Naive B cell (primary cell): Measurements from ENCODE around the gene RNU1-3. TPM values are rescaled to one million over a fixed set of nuclear protein-coding genes. Genes with fewer than 3 reads are reported as not detected.
A peak's percentile ranks its signal among the peaks of the same experiment; 100 is the strongest.
"Not testable (repeated sequence)": the region's sequence is repeated elsewhere in the genome, so short reads cannot be mapped to it uniquely, and the experiment has no call there.

Experiments
- ATAC-seq, 2 donors: fragments of 150-1000 bp; cut with Tn5 transposase; 2 replicates each; pipeline ENCODE4 v1.10.0; 2021; ENCODE audit warnings: low read depth in 2 of 2, mild to moderate bottlenecking in 2 of 2, moderate library complexity in 2 of 2
- DNase-seq: peaks from one replicate; pipeline ENCODE4 v3.0.0; 2022
- H3K27ac Mint-ChIP-seq, 6 donors: one replicate each; pipeline ENCODE4 v1.8.0; 2020 to 2022; ENCODE audit warnings: mild to moderate bottlenecking in 6 of 6, mixed read lengths in 6 of 6, moderate library complexity in 5 of 6, inconsistent platforms in 2 of 6
- H3K27me3 Mint-ChIP-seq, 3 donors: one replicate each; pipeline ENCODE4 v1.8.0; 2021 to 2022; ENCODE audit warnings: mixed read lengths in 3 of 3, mild to moderate bottlenecking in 1 of 3
- H3K36me3 Mint-ChIP-seq, 2 donors: one replicate each; pipeline ENCODE4 v1.8.0; 2020 to 2022; ENCODE audit warnings: mixed read lengths in 2 of 2, inconsistent platforms in 1 of 2, mild to moderate bottlenecking in 1 of 2
- H3K4me1 Mint-ChIP-seq, 3 donors: one replicate each; pipeline ENCODE4 v1.8.0; 2020 to 2022; ENCODE audit warnings: mixed read lengths in 3 of 3, inconsistent platforms in 1 of 3, mild to moderate bottlenecking in 1 of 3, moderate library complexity in 1 of 3
- H3K4me3 Mint-ChIP-seq, 8 donors: one replicate each; pipeline ENCODE4 v1.8.0; 2020 to 2022; ENCODE audit warnings: mild to moderate bottlenecking in 8 of 8, mixed read lengths in 8 of 8, moderate library complexity in 8 of 8, inconsistent platforms in 2 of 8
- H3K9me3 Mint-ChIP-seq, 7 donors: one replicate each; pipeline ENCODE4 v1.8.0; 2020 to 2022; ENCODE audit warnings: mixed read lengths in 7 of 7, mild to moderate bottlenecking in 5 of 7, inconsistent platforms in 2 of 7, moderate library complexity in 1 of 7
- polyA plus RNA-seq, 6 donors: library from polyadenylated mRNA; unstranded; fragments of 300-500 nt; fragmentation: Illumina TruSeq; gene quantifications; one replicate each; pipeline ENCODE4 v1.2.3, GENCODE V29; 2021; ENCODE audit warnings: low read depth in 6 of 6

Gene RNU1-3
- polyA plus RNA-seq, 6 donors from 2014 or later = 27.4 to 56.9 (median 45.9) TPM; not detected in 2

DNA sequence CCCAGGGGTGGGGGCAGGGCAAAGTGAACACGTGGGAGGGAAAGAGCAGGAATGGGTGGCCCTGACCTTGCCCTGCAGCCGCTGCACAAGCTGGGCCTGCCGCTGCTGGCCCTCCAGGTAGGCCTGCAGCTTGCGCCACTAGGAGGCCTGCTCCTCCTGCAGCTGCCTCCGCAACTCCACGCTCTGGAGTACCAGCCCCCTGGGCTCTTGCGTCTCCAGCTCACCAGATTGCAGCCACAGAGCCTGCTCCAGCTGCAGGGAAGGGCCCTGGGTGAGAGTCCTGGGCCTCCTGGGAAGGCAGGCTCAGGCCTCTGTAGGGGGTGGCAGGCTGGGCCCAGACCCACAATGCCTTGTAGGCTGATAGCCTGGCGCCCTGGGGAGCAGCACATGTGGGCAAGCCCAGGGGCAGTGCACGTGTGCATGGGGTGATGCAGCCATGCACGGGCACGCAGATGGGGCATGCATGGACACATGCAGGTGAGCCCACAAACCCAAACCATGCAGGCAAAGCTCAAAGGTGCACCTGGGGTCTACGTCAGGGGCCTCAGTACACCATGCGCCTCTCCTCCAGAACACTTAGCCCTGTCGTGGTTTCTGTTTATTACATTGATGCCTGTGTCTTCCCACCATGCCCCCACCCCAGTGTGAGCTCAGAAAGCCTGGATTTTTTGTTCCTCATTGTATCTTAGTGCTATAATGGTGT lies 9.6 kb downstream of the RNU1-3 start:
- not testable (repeated sequence) for ATAC-seq, H3K4me3 Mint-ChIP-seq, DNase-seq, H3K36me3 Mint-ChIP-seq, H3K4me1 Mint-ChIP-seq, H3K27me3 Mint-ChIP-seq, H3K9me3 Mint-ChIP-seq, H3K27ac Mint-ChIP-seq

DNA sequence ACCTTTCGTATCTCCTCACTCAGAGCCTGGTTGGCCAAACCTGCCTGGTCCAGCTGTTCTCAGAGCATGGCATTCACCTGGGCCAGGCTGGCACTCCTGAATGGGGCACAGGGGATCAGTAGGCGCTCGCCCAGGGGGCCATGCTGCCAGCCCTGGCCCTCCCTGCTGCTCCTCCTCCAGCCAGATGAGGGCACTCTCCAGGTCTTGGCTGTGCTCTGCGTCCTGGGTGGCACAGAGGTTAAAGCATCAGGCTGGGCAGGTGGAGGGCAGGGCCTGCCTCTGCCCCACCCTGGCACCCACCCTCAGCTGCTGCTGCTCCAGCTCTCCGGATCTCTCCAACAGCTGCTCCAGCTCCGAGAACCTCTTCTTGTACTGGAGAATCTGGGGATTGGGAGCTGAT lies 10.2 kb downstream of the RNU1-3 start:
- H3K9me3 Mint-ChIP-seq, H3K27me3 Mint-ChIP-seq: not testable (repeated sequence)

DNA sequence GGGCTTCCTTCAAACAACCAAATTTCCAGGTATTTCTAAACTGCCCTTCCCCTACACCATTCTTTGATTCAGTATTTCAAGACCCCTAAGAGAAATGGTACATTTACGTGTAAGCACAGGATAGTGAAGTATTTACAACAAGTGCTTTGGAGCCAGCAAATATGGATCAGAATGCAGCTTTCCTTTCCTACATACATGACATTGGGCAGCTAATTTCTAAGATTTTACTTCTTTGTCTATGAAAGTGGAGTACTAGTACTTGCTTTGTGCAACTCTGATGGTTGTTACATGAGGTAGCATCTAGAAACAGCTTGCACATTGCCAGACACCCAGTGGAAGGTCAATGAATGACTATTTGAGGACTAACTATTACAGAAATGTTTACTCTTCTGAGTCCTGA lies 15.2 kb downstream of the RNU1-3 start:
- not testable (repeated sequence) for H3K4me3 Mint-ChIP-seq, H3K9me3 Mint-ChIP-seq, ATAC-seq, H3K27me3 Mint-ChIP-seq, H3K4me1 Mint-ChIP-seq, DNase-seq, H3K36me3 Mint-ChIP-seq, H3K27ac Mint-ChIP-seq

More for the DNA sequence above, 10.2 kb downstream of the RNU1-3 start:
- H3K27ac Mint-ChIP-seq, H3K4me1 Mint-ChIP-seq, DNase-seq, H3K36me3 Mint-ChIP-seq, H3K4me3 Mint-ChIP-seq: not testable (repeated sequence)
- peak; percentile 65 to 74 for ATAC-seq

DNA sequence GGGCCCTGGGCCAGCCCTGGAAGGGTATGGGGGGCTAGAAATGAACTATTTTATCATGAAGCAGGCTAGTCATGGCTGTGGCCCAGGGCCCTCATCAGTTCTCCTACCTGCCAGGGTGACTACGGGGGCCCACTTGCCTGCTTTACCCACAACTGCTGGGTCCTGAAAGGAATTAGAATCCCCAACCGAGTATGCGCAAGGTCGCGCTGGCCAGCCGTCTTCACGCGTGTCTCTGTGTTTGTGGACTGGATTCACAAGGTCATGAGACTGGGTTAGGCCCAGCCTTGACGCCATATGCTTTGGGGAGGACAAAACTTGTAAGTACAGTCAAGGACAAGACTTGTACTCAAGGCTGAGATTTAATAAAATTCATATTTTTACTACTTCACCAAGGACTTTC lies 16.8 kb downstream of the RNU1-3 start:
- not testable (repeated sequence) for H3K9me3 Mint-ChIP-seq, H3K27me3 Mint-ChIP-seq, ATAC-seq, DNase-seq, H3K36me3 Mint-ChIP-seq, H3K4me3 Mint-ChIP-seq, H3K27ac Mint-ChIP-seq, H3K4me1 Mint-ChIP-seq

DNA sequence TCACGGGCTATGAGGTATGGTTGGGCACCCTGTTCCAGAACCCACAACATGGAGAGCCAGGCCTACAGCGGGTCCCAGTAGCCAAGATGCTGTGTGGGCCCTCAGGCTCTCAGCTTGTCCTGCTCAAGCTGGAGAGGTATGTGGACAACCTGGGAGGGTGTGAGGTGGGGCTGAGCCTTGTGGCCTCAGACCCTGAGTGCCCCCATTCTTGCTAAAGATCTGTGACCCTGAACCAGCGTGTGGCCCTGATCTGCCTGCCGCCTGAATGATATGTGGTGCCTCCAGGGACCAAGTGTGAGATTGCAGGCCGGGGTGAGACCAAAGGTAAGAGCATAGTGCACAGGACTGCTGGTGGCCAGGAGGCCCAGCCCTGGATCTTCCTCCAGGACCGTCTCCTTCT lies 17.4 kb downstream of the RNU1-3 start:
- not testable (repeated sequence) for H3K4me1 Mint-ChIP-seq, ATAC-seq, H3K27ac Mint-ChIP-seq, H3K9me3 Mint-ChIP-seq, H3K36me3 Mint-ChIP-seq, H3K4me3 Mint-ChIP-seq, DNase-seq, H3K27me3 Mint-ChIP-seq

DNA sequence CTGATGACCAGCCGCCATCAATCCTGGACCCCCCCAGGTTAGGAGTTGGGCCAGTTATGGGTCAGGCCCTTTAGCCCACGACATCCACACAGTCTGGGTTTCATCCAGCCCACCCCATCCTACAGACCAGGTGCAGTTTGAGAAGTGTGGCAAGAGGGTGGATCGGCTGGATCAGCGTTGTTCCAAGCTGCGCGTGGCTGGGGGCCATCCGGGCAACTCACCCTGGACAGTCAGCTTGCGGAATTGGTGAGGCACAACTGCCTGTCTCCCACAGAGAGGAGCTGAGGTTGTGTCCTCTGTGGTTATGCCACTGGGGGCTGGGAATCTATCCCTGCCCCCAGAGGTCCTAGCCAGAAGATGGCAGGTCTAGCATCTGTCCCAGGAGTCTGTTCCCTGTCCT lies 18.0 kb downstream of the RNU1-3 start:
- H3K27ac Mint-ChIP-seq, H3K9me3 Mint-ChIP-seq, H3K4me1 Mint-ChIP-seq, H3K27me3 Mint-ChIP-seq, ATAC-seq, DNase-seq, H3K36me3 Mint-ChIP-seq: not testable (repeated sequence)
- H3K4me3 Mint-ChIP-seq = peak overlapping the region in 2 of 8 donors; percentile 51 to 52

DNA sequence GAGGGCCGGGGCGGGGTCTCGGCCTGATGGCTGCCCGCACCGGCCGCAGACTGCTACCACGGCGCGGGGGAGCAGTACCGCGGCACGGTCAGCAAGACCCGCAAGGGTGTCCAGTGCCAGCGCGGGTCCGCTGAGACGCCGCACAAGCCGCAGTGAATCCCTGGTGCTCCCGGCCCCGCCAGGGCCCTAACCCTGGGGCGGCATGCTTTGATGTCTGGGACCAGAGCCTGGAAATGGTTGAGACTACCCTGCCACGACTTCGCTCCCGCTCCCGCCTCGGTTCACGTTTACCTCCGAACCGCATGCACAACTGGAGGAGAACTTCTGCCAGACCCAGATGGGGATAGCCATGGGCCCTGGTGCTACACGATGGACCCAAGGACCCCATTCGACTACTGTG lies 18.5 kb downstream of the RNU1-3 start:
- ATAC-seq, H3K27ac Mint-ChIP-seq, H3K4me1 Mint-ChIP-seq, DNase-seq, H3K9me3 Mint-ChIP-seq, H3K36me3 Mint-ChIP-seq, H3K27me3 Mint-ChIP-seq: not testable (repeated sequence)
- H3K4me3 Mint-ChIP-seq = peak overlapping the region in 4 of 8 donors; percentile 29 to 55 (median 52)

DNA sequence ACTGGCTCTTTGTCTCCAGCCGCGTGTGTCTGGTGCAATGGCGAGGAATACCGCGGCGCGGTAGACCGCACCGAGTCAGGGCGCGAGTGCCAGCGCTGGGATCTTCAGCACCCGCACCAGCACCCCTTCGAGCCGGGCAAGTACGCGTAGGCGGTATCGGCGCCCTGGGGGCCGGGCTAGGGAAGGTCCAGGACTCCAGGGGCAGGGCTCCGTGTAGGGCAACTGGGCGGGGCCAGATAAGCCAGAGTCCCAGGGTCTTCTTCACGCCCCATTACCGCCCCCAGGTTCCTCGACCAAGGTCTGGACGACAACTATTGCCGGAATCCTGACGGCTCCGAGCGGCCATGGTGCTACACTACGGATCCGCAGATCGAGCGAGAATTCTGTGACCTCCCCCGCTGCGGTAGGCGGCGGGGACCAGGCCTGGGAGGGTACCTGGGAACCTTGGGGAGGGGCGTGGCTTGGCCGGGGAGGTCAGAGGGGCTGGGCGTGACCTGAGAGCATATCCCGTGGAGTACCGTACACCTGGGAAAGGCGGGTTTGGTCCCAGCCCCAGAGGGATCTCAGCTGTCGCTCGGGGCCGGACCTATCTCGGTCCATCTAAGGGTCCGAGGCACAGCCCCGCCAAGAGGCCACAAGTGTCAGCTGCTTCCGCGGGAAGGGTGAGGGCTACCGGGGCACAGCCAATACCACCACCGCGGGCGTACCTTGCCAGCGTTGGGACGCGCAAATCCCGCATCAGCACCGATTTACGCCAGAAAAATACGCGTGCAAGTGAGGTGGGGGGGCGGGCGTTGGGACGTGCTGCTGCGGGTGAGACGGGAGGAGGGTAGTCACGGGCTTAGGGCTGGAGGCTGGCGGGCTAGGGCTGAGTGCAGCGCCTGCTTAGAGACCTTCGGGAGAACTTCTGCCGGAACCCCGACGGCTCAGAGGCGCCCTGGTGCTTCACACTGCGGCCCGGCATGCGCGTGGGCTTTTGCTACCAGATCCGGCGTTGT lies 19.3 kb downstream of the RNU1-3 start:
- DNase-seq = peak; percentile 32
- H3K27me3 Mint-ChIP-seq, H3K9me3 Mint-ChIP-seq, H3K4me1 Mint-ChIP-seq, H3K36me3 Mint-ChIP-seq: not testable (repeated sequence)
- ATAC-seq = peak; percentile 11 to 15
- Mint-ChIP-seq H3K4me3 (peak overlapping the region in 7 of 8 donors; percentile 55 to 85 (median 75)), H3K27ac (peak overlapping the region in 1 of 6 donors; percentile 52)

DNA sequence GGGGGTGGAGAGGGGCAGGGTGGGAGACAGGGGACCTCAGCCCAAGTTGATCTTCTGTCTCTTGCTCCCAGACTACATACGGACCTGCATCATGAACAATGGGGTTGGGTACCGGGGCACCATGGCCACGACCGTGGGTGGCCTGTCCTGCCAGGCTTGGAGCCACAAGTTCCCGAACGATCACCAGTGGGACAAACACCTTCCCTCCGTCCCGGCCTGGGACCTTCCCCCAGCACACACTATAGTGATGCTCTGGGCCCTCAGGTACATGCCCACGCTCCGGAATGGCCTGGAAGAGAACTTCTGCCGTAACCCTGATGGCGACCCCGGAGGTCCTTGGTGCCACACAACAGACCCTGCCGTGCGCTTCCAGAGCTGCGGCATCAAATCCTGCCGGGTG lies 20.0 kb downstream of the RNU1-3 start:
- H3K4me3 Mint-ChIP-seq = peak overlapping the region in 3 of 8 donors; percentile 46 to 72 (median 68)
- not testable (repeated sequence) for H3K9me3 Mint-ChIP-seq, ATAC-seq, H3K4me1 Mint-ChIP-seq, H3K27me3 Mint-ChIP-seq, H3K36me3 Mint-ChIP-seq, DNase-seq, H3K27ac Mint-ChIP-seq

DNA sequence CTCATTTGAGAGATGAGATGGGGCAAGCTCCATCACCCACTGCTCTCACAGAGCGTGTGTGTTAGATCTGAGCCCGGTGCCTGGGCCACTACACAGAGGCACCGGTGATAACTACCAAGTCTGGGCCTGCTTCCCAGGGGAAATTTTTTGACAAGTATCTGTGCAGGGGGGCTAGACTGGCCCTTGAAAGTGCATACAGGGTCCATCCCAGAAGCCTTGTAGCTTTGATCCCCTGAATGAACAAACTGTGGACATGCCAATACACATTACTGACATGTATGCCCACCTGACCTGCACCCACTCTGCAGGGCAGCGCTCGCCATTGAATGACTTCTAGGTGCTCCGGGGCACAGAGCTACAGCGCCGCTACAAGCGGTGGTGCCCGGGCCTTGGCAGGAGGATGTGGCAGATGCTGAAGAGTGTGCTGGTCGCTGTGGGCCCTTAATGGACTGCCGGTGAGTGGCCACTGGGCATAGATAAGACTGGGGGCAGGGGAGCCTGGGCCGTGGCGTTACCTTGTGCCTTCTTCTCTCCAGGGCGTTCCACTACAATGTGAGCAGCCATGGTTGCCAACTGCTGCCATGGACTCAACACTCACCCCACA lies 20.6 kb downstream of the RNU1-3 start:
- not testable (repeated sequence) for DNase-seq, ATAC-seq, H3K27me3 Mint-ChIP-seq, H3K9me3 Mint-ChIP-seq, H3K36me3 Mint-ChIP-seq, H3K4me1 Mint-ChIP-seq
- H3K27ac Mint-ChIP-seq = peak overlapping the region in 4 of 6 donors; percentile 8 to 64 (median 38)
- peak overlapping the region in 6 of 8 donors; percentile 30 to 72 (median 62) for H3K4me3 Mint-ChIP-seq

DNA sequence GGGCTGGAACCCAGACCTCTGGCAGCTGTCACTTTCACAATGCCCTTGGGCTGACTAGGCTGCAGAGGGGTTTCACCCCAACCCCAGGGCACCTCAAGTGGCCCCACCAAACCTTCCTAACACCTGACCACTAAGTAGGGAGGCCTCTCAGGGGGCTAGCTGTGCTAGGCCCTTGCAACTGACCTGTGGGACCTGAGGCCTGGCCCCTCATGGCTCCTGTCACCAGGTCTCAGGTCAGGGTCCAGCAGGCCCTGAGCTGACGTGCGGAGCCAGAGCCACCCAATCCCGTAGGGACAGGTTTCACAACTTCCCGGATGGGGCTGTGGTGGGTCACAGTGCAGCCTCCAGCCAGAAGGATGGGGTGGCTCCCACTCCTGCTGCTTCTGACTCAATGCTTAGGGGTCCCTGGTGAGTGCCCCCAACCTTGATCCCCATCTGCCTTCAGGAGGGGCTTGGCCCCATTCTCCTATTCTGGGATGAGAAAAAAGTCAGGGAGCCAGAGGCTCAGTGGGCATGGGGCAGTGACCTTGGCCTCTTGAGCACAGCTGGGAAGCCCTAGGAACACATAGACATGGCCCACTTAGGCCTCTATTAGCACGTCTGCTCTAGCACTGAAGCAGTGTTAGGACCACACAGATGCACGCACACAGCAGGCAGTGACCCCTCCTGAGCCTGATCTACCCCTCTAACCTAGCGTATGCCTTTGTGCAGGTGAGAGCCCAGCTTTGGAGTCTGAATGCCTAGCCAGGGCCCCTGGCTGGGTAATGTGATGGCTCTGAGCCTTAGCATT lies 21.3 kb downstream of the RNU1-3 start:
- not testable (repeated sequence) for H3K4me1 Mint-ChIP-seq, DNase-seq, H3K27me3 Mint-ChIP-seq, ATAC-seq, H3K9me3 Mint-ChIP-seq, H3K4me3 Mint-ChIP-seq, H3K36me3 Mint-ChIP-seq, H3K27ac Mint-ChIP-seq

DNA sequence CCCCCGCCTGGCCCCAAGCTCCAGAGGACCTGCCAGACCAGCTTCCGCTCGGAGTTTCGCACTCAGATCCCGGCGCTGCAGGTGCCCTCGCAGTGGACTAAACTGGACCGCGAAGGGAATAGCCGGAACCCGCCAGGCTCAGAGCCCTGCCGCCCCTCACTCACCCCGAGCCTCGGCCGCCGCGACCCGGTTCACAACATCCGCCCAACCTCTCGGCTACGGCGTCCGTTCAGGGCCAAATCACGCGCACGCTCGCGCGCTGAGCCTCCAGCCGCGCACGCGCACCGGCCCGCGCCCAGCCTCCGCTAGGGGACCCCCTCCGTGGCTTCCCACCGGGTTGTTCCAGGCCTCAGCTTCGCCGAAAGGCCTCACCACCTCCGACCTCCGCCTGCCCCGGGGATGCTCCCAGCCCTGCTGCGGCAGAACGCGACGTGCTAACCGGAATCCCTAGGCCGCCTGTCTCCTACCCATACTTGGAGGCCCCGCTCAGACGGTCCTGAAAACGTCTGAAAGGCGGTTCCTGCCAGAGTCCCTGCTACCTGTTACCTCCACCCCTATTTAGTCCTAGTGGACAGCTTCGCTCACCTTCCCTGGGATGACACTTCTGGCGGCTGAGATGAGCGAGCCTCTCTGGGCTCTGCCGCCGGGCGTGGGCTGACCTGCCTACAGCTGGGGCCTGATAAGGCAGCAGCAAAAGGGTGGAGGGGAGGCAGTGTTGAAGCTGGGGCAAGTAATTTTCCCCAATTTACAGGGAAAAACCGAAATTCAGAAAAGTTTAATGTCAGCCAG lies 22.1 kb downstream of the RNU1-3 start:
- DNase-seq (peak; percentile 100), ATAC-seq (peak; percentile 84 to 87)
- not testable (repeated sequence) for H3K4me3 Mint-ChIP-seq, H3K27ac Mint-ChIP-seq, H3K36me3 Mint-ChIP-seq, H3K4me1 Mint-ChIP-seq, H3K9me3 Mint-ChIP-seq, H3K27me3 Mint-ChIP-seq

DNA sequence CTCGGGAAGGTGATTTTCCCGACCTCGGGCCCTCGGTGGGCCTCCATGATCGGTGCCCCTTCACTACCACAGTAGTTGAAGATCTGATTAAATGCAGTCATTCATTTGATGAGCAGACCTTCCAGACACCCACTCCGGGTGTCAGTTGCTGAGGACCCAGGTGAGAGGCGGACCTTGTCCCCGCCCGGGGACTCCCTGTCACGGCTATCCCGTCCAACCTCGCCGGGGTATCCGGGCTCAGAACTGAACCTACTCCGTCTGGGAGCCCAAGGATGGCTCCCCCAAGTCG lies 22.6 kb downstream of the RNU1-3 start:
- Mint-ChIP-seq H3K4me1 (peaks cover 0 to 4% (median 0%) of the 10 kb centered on the region in 3 donors), H3K36me3 (no peaks in the 10 kb centered on the region), H3K27me3 (peaks cover 0 to 4% (median 0%) of the 10 kb centered on the region in 3 donors), H3K4me3 (no peak overlapping the region), H3K9me3 (no peaks in the 10 kb centered on the region), H3K27ac (no peak overlapping the region)
- DNase-seq = no peak
- ATAC-seq = peak; percentile 41 to 47
